Mammary epithelial cell (primary cell): Measurements from ENCODE around the gene ORC5.

Source experiments
- CTCF ChIP-seq, 2 donors: IDR thresholded peaks in 1 of 2; conservative IDR thresholded peaks in 1 of 2; 2 replicates each; pipeline ENCODE4 v1.5.1; 2011 to 2012; ENCODE audit warnings: inconsistent platforms in 2 of 2, low read length in 2 of 2, mild to moderate bottlenecking in 2 of 2, control low read depth in 1 of 2, low read depth in 1 of 2; ENCODE audit not compliant: insufficient read depth in 1 of 2; ENCODE audit errors: extremely low read depth in 1 of 2
- EZH2 ChIP-seq: IDR thresholded peaks from 2 replicates; pipeline ENCODE4 v1.6.1; 2012; ENCODE audit warnings: low read length, inconsistent platforms, borderline replicate concordance

GRCh38 chr7:104174798-104175197, 33.0 kb downstream of the ORC5 start:
- no peak for TF ChIP-seq CTCF (conservative IDR thresholded peaks at IDR 0.05 in 1 of 2, IDR thresholded peaks at IDR 0.05 in 1 of 2; ENCODE audit: extremely low read depth in 1 of 2, insufficient read depth in 1 of 2, low read depth in 1 of 2, low read length in 2 of 2)
- TF ChIP-seq EZH2: no peak
